Liver (tissue), 9 donors: ENCODE results near the gene TYW1. TPM values are rescaled to one million over a fixed set of nuclear protein-coding genes. Genes with fewer than 3 reads are reported as not detected.

ENCODE experiments used
- DNase-seq: peaks from one replicate; pipeline ENCODE4 v3.0.0-alpha.2; 2017; ENCODE audit warnings: low spot score
- H3K27ac ChIP-seq, 2 donors: one replicate each; pipeline ENCODE4 v1.7.0; 2013; ENCODE audit warnings: inconsistent platforms in 2 of 2, low read length in 2 of 2, control low read depth in 1 of 2, low read depth in 1 of 2, mild to moderate bottlenecking in 1 of 2
- H3K27me3 ChIP-seq, 4 donors: one replicate each; pipeline versions ENCODE4 v1.6.1 to v1.7.0; 2013; ENCODE audit warnings: low read length in 3 of 4, inconsistent platforms in 1 of 4, mild to moderate bottlenecking in 1 of 4, moderate library complexity in 1 of 4; ENCODE audit not compliant: control insufficient read depth in 4 of 4, insufficient read depth in 4 of 4
- H3K36me3 ChIP-seq, 4 donors: one replicate each; pipeline versions ENCODE4 v1.6.1 to v1.7.0; 2013; ENCODE audit warnings: low read length in 3 of 4, mild to moderate bottlenecking in 3 of 4, low read depth in 1 of 4, moderate library complexity in 1 of 4; ENCODE audit not compliant: control insufficient read depth in 4 of 4, insufficient read depth in 3 of 4
- H3K4me1 ChIP-seq, 4 donors: one replicate each; pipeline versions ENCODE4 v1.6.1 to v1.7.0; 2013; ENCODE audit warnings: low read length in 3 of 4, mild to moderate bottlenecking in 3 of 4, moderate library complexity in 1 of 4; ENCODE audit not compliant: control insufficient read depth in 4 of 4, insufficient read depth in 4 of 4
- H3K4me3 ChIP-seq, 3 donors: one replicate each; pipeline versions ENCODE4 v1.6.1 to v1.7.0; 2013; ENCODE audit warnings: low read length in 3 of 3, control low read depth in 1 of 3, low read depth in 1 of 3, mild to moderate bottlenecking in 1 of 3
- H3K9ac ChIP-seq, 2 donors: one replicate each; pipeline ENCODE4 v1.7.0; 2013; ENCODE audit warnings: low read length in 2 of 2, mild to moderate bottlenecking in 2 of 2, moderate library complexity in 2 of 2, control low read depth in 1 of 2, low read depth in 1 of 2
- H3K9me3 ChIP-seq, 4 donors: one replicate each; pipeline versions ENCODE4 v1.6.1 to v1.7.0; 2013; ENCODE audit warnings: low read length in 3 of 4; ENCODE audit not compliant: control insufficient read depth in 4 of 4
- ATF3 ChIP-seq: IDR thresholded peaks from 2 replicates; pipeline ENCODE4 v1.6.1; 2016; ENCODE audit warnings: antibody characterized with exemption
- EGR1 ChIP-seq, 2 donors: IDR thresholded peaks; 2 replicates each; pipeline ENCODE4 v1.6.1; 2016 to 2018; ENCODE audit warnings: antibody characterized with exemption in 2 of 2, low read depth in 2 of 2
- FOXA1 ChIP-seq: IDR thresholded peaks from 2 replicates; pipeline ENCODE4 v1.6.1; 2016; ENCODE audit warnings: antibody characterized with exemption
- FOXA2 ChIP-seq: IDR thresholded peaks from 2 replicates; pipeline ENCODE4 v1.6.1; 2016; ENCODE audit warnings: antibody characterized with exemption
- GABPA ChIP-seq, 2 donors: IDR thresholded peaks in 1 of 2; conservative IDR thresholded peaks in 1 of 2; 2 replicates each; pipeline ENCODE4 v1.6.1; 2016; ENCODE audit warnings: antibody characterized with exemption in 2 of 2, mild to moderate bottlenecking in 1 of 2, moderate library complexity in 1 of 2
- HNF4A ChIP-seq, 2 donors: conservative IDR thresholded peaks; 2 replicates each; pipeline ENCODE4 v1.6.1; 2016; ENCODE audit warnings: antibody characterized with exemption in 2 of 2, mild to moderate bottlenecking in 2 of 2
- HNF4G ChIP-seq: IDR thresholded peaks from 2 replicates; pipeline ENCODE4 v1.6.1; 2016; ENCODE audit warnings: antibody characterized with exemption
- JUND ChIP-seq, 2 donors: IDR thresholded peaks; 2 replicates each; pipeline ENCODE4 v1.6.1; 2016; ENCODE audit warnings: antibody characterized with exemption in 2 of 2
- NR2F2 ChIP-seq: IDR thresholded peaks from 2 replicates; pipeline ENCODE4 v1.6.1; 2016; ENCODE audit warnings: antibody characterized with exemption
- RAD21 ChIP-seq, 2 donors: IDR thresholded peaks; 2 replicates each; pipeline ENCODE4 v1.6.1; 2016; ENCODE audit warnings: antibody characterized with exemption in 2 of 2, mild to moderate bottlenecking in 2 of 2
- REST ChIP-seq: IDR thresholded peaks from 2 replicates; pipeline ENCODE4 v1.6.1; 2016; ENCODE audit warnings: antibody characterized with exemption, mild to moderate bottlenecking
- RXRA ChIP-seq, 2 donors: IDR thresholded peaks; 2 replicates each; pipeline ENCODE4 v1.6.1; 2017 to 2018; ENCODE audit warnings: antibody characterized with exemption in 2 of 2, mild to moderate bottlenecking in 1 of 2
- SP1 ChIP-seq: IDR thresholded peaks from 2 replicates; pipeline ENCODE4 v1.6.1; 2018; ENCODE audit warnings: antibody characterized with exemption, mild to moderate bottlenecking
- TAF1 ChIP-seq: conservative IDR thresholded peaks from 2 replicates; pipeline ENCODE4 v1.6.1; 2016; ENCODE audit warnings: antibody characterized with exemption, mild to moderate bottlenecking
- YY1 ChIP-seq: IDR thresholded peaks from 2 replicates; pipeline ENCODE4 v1.6.1; 2016; ENCODE audit warnings: antibody characterized with exemption, mild to moderate bottlenecking
- ZBTB33 ChIP-seq: IDR thresholded peaks from 2 replicates; pipeline ENCODE4 v1.6.1; 2016; ENCODE audit warnings: antibody characterized with exemption
- WGBS: extraction: QIAGEN DNeasy Blood & Tissue Kit; methylation state at CpG from one replicate; pipeline ENCODE4 v1.1.7; 2013; 5-methylcytosine and 5-hydroxymethylcytosine counted together
- polyA plus RNA-seq, 2 donors: library from polyadenylated mRNA; stranded (reverse) in 1 of 2; unstranded in 1 of 2; fragments of 200-250 nt in 1 of 2; fragments of >200 nt in 1 of 2; fragmentation: Nextera tagmentation in 1 of 2; extraction: Ambion mirVana in 1 of 2; gene quantifications; one replicate each; pipeline versions ENCODE4 v1.2.1 to v1.2.3, GENCODE V29; 2013 to 2015
- total RNA-seq, 2 donors: library from RNA; depleted of rRNA; stranded (reverse); fragments of >200 nt; gene quantifications; one replicate each; pipeline ENCODE4 v1.2.3, GENCODE V29; 2014
- TF ChIP-seq, protein P1 (sequence below): fragments of 150-350 bp; IDR thresholded peaks from 2 replicates; pipeline ENCODE4 v1.5.1; 2017; ENCODE audit warnings: improper control_type of control experiment, low read depth, low read length; ENCODE audit not compliant: missing input control
- TF ChIP-seq, protein P2 (sequence below): IDR thresholded peaks from 2 replicates; pipeline ENCODE4 v1.6.1; 2016; ENCODE audit warnings: antibody characterized with exemption
- donor health status: healthy.
- donor health status: healthy.
- donor health status: healthy.
- donor health status: healthy.
- donor health status: healthy.

TYW1 gene
- total and polyA plus RNA-seq, 4 donors: 6.7 to 16.6 (median 9.9) TPM

- 75% methylated on average over 3 of the region's 3 CpGs for WGBS
- H3K27ac ChIP-seq: no peak overlapping the region
- no peaks in the 10 kb centered on the region for H3K9me3 ChIP-seq
- H3K27me3 ChIP-seq: no peaks in the 10 kb centered on the region
- TF ChIP-seq HNF4G: no peak
- TF ChIP-seq, protein P1, sequence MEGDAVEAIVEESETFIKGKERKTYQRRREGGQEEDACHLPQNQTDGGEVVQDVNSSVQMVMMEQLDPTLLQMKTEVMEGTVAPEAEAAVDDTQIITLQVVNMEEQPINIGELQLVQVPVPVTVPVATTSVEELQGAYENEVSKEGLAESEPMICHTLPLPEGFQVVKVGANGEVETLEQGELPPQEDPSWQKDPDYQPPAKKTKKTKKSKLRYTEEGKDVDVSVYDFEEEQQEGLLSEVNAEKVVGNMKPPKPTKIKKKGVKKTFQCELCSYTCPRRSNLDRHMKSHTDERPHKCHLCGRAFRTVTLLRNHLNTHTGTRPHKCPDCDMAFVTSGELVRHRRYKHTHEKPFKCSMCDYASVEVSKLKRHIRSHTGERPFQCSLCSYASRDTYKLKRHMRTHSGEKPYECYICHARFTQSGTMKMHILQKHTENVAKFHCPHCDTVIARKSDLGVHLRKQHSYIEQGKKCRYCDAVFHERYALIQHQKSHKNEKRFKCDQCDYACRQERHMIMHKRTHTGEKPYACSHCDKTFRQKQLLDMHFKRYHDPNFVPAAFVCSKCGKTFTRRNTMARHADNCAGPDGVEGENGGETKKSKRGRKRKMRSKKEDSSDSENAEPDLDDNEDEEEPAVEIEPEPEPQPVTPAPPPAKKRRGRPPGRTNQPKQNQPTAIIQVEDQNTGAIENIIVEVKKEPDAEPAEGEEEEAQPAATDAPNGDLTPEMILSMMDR: no peak
- TF ChIP-seq ZBTB33: no peak
- TF ChIP-seq YY1: no peak
- TF ChIP-seq SP1: no peak
- no peak for TF ChIP-seq ATF3
- TF ChIP-seq TAF1: no peak
- TF ChIP-seq EGR1 (IDR thresholded peaks at IDR 0.05; ENCODE audit: low read depth in 2 of 2): no peak
- TF ChIP-seq, protein P2, sequence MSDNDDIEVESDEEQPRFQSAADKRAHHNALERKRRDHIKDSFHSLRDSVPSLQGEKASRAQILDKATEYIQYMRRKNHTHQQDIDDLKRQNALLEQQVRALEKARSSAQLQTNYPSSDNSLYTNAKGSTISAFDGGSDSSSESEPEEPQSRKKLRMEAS: no peak
- TF ChIP-seq HNF4A (conservative IDR thresholded peaks at IDR 0.05): no peak
- no peak for TF ChIP-seq JUND (IDR thresholded peaks at IDR 0.05)
- TF ChIP-seq RXRA (IDR thresholded peaks at IDR 0.05): no peak
- no peak for TF ChIP-seq REST
- TF ChIP-seq FOXA1: no peak
- TF ChIP-seq GABPA (IDR thresholded peaks at IDR 0.05 in 1 of 2, conservative IDR thresholded peaks at IDR 0.05 in 1 of 2): no peak
- TF ChIP-seq FOXA2: no peak
- TF ChIP-seq RAD21 (IDR thresholded peaks at IDR 0.05): no peak
- TF ChIP-seq NR2F2: no peak
- H3K4me3 ChIP-seq: no peak overlapping the region
- peaks cover 30 to 78% (median 57%) of the 10 kb centered on the region in 4 donors for H3K36me3 ChIP-seq
- no peaks in the 10 kb centered on the region for H3K4me1 ChIP-seq
- DNase-seq: no peak
- no peak overlapping the region for H3K9ac ChIP-seq
Observed at GRCh38 chr7:66950311-66950710, 46.3 kb upstream of the TYW1 start.
